ENCODE data around the gene PRG3. TPM values are rescaled to one million over a fixed set of nuclear protein-coding genes. Genes with fewer than 3 reads are reported as not detected.

Gene PRG3
- total and polyA plus RNA-seq, 8 donors, result not detected

- 19 to 22% methylated on average over 16 of the region's 16 CpGs for WGBS, 2 donors
- FAIRE-seq, result no peak
- Histone ChIP-seq H3K27me3 (no peaks in the 10 kb centered on the region), H3K27ac (peak overlapping the region; percentile 67 to 96 (median 89)), H3K4me1 (peaks cover 16 to 21% (median 17%) of the 10 kb centered on the region in 3 donors), H3K36me3 (no peaks in the 10 kb centered on the region), H3K4me3 (peak overlapping the region in 3 of 4 donors; percentile 20 to 45 (median 34)), H3K9me3 (no peaks in the 10 kb centered on the region)
- peak in 3 of 6 donors; percentile 17 to 43 (median 25) for DNase-seq
- ATAC-seq, result peak; percentile 1 to 36 (median 33)
- TF ChIP-seq CTCF (IDR thresholded peaks at IDR 0.05), result no peak
- intact Hi-C loops (cut with DNase I), result no loop called here
Measured at GRCh38 chr11:57426439-57426928, 45.5 kb upstream of the PRG3 start.

- FAIRE-seq (no peak), DNase-seq (peak in 4 of 6 donors; percentile 18 to 36 (median 22)), ATAC-seq (peak in 3 of 4 donors; percentile 2 to 17 (median 3))
- H3K27ac ChIP-seq, result peak overlapping the region in 3 of 4 donors; percentile 86 to 96 (median 92)
- H3K4me3 ChIP-seq, result peak overlapping the region in 2 of 4 donors; percentile 34 to 45
- WGBS, 2 donors, result 58% methylated on average over 15 of the region's 15 CpGs
- H3K36me3 ChIP-seq, result no peaks in the 10 kb centered on the region
- no peaks in the 10 kb centered on the region for H3K9me3 ChIP-seq
- intact Hi-C loops (cut with DNase I), result no loop called here
- TF ChIP-seq CTCF (IDR thresholded peaks at IDR 0.05), result no peak
- H3K27me3 ChIP-seq, result no peaks in the 10 kb centered on the region
- peaks cover 16 to 21% (median 17%) of the 10 kb centered on the region in 3 donors for H3K4me1 ChIP-seq
Measured at GRCh38 chr11:57425565-57426438, 44.9 kb upstream of the PRG3 start.

GRCh38 chr11:57424792-57425564 is 44.0 kb upstream of the PRG3 start:
- Histone ChIP-seq H3K27ac (peak overlapping the region in 3 of 4 donors; percentile 86 to 96 (median 92)), H3K9me3 (no peaks in the 10 kb centered on the region), H3K4me3 (peak overlapping the region in 1 of 4 donors; percentile 45), H3K27me3 (no peaks in the 10 kb centered on the region), H3K4me1 (peaks cover 13 to 21% (median 17%) of the 10 kb centered on the region in 3 donors), H3K36me3 (no peaks in the 10 kb centered on the region)
- peak in 3 of 6 donors; percentile 23 to 66 (median 26) for DNase-seq
- no peak for TF ChIP-seq CTCF (IDR thresholded peaks at IDR 0.05)
- intact Hi-C loops (cut with DNase I), result no loop called here
- peak in 3 of 4 donors; percentile 37 to 75 (median 55) for ATAC-seq
- no peak for FAIRE-seq
- WGBS, 2 donors, result 61 to 67% methylated on average over 15 of the region's 15 CpGs

- Histone ChIP-seq H3K4me3 (no peak overlapping the region), H3K9me3 (no peaks in the 10 kb centered on the region), H3K27me3 (no peaks in the 10 kb centered on the region), H3K4me1 (peaks cover 13 to 21% (median 17%) of the 10 kb centered on the region in 3 donors), H3K36me3 (no peaks in the 10 kb centered on the region), H3K27ac (peak overlapping the region in 2 of 4 donors; percentile 92 to 96)
- no peak for FAIRE-seq
- 77 to 78% methylated on average over 9 of the region's 9 CpGs for WGBS, 2 donors
- intact Hi-C loops (cut with DNase I), result no loop called here
- DNase-seq, result no peak
- no peak for TF ChIP-seq CTCF (IDR thresholded peaks at IDR 0.05)
- ATAC-seq, result no peak
Measured at GRCh38 chr11:57424137-57424791, 43.3 kb upstream of the PRG3 start.

Measured in pancreas (tissue), 10 donors.